GM12874 (cell line): ENCODE measurements around the gene LRRN4.

Experiments used
- TF ChIP-seq, protein P1 (sequence below): IDR thresholded peaks from 2 replicates; pipeline ENCODE4 v1.5.1; 2011; ENCODE audit warnings: low read depth, mild to moderate bottlenecking, control low read depth, low read length, moderate library complexity; ENCODE audit not compliant: insufficient read depth

Gene LRRN4

DNA sequence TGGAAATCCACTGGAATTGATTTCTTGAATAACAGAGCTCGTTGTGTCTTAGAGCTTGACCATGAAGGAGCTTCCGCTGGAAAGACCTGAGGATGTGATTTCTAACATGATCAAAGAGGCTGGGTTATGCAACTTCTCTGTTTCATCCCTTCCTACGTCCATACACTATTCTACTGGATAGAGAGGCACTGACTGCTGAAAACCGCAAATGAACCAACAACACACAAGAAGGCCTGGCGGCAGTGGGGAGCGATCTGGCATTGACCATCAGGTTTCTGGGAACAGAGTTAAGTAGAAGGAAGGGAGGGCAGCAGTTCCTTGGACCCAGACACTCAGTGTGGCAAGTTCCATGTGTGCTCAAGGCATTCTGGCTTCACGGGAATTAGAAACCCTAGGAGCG, 13.3 kb downstream of the LRRN4 start:
- TF ChIP-seq, protein P1, sequence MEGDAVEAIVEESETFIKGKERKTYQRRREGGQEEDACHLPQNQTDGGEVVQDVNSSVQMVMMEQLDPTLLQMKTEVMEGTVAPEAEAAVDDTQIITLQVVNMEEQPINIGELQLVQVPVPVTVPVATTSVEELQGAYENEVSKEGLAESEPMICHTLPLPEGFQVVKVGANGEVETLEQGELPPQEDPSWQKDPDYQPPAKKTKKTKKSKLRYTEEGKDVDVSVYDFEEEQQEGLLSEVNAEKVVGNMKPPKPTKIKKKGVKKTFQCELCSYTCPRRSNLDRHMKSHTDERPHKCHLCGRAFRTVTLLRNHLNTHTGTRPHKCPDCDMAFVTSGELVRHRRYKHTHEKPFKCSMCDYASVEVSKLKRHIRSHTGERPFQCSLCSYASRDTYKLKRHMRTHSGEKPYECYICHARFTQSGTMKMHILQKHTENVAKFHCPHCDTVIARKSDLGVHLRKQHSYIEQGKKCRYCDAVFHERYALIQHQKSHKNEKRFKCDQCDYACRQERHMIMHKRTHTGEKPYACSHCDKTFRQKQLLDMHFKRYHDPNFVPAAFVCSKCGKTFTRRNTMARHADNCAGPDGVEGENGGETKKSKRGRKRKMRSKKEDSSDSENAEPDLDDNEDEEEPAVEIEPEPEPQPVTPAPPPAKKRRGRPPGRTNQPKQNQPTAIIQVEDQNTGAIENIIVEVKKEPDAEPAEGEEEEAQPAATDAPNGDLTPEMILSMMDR, result no peak

DNA sequence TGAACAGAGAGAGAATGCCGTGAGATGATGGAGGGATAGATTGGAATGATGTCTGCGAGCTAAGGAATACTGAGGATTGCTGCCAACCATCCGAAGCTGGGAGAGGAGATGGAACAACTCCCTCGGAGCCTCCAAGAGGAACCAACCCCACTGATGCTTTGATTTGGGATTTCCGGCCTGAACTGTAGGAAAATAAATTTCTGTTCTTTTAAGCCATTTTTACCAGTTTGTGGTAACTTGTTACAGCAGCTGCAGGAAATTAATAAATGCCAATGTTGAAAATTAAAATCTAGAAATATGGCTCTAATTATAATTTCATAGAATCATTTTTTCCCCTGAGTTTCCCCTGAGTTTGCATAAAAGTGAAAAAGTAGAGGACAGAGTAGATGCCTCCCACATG, 14.1 kb downstream of the LRRN4 start:
- TF ChIP-seq, protein P1, result no peak

DNA sequence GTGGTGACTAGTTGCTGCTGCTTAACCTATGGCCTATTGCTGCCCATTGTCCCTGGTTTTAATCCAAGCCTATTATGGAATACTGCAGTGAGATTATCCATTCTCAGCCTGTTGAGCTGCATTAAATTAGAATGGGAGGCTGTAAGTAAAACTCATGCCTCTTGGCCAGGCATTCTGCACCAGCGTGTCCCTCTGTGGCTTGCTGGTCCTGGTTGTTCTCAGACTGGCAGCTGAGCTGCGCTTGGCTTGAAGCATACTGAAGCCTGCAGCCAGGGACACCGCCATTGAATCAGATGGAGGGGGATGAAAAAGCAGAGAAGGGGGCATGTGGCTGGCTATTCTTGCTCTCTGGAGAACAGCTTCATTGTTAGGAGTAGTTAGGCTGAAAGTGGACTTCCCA, 15.6 kb downstream of the LRRN4 start:
- TF ChIP-seq, protein P1, result no peak

DNA sequence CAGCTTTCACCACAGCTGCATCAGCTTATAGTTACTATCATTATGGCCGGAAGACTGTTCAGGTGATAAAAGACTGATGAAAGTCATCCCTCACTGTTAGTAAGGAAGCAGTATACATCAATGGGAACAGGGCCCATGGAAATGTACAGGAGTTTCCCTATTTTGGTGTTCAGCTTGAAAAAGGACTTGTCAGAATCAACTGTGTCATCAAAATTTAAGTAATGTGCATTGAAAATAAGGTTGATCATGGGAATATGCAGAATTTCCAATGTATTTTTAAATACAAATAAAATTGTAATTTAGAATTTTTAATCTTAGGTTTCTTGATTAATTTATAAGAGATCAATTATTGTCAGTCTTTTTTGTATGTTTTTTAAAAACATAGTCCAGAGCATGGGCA, 16.8 kb downstream of the LRRN4 start:
- TF ChIP-seq, protein P1, result no peak

DNA sequence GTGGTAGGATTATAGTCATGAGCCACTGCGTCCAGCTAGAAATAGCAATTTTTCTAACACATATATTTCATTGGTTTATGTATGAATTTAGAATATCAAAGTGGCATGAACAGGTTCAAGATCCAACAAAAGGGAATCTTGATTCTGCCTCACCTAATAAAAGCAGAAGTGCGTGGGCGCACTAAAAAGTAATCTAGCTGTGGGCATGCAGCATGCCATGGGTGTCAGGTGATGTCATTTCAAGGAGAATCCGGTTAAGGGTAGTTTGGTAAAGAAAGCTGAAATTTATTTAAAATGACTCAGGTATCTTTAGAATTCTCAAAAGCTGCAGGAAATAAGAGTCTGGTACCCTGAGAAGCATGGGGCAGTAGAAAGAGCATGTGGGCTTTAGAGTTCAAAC, 17.6 kb downstream of the LRRN4 start:
- TF ChIP-seq, protein P1, result no peak

DNA sequence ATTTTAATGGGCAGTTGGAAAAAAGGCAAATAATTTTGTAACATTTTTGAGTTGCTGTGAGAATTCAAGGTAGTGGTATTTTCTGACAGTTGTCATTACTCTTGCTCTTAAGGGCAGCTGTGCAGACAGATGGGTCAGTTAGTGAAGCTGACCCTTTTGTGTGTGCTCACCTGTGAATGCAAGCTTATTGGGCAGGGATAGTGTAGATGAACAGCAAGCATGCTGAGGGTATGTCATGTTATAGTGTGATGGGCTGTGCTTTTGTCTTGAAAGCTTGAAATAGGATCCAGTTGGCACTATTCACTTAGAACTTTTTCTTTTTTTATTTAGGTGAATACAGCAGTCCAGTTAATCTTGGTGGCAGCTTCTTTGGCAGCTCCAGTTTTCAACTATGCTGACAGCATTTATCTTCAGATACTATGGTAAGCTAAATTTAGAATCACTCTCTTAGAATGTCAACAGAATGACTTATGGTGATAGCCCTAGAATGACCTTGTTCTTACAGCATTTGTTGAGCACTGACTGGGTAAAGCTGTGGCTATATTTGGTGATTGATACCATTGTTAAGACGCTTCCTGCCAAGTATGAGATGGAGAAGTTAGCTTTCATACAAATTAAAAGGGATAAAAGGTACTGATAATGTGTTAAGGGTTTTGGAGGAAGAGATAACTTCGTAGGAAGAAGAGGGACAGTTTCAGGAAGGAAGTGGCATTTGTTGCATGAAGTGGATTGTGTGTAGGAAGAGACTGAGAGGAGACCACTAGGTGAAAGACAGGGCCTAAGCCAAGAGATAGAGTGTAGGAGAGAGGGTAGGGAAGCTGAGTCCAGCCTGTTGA, 19.5 kb downstream of the LRRN4 start:
- TF ChIP-seq, protein P1, result no peak

DNA sequence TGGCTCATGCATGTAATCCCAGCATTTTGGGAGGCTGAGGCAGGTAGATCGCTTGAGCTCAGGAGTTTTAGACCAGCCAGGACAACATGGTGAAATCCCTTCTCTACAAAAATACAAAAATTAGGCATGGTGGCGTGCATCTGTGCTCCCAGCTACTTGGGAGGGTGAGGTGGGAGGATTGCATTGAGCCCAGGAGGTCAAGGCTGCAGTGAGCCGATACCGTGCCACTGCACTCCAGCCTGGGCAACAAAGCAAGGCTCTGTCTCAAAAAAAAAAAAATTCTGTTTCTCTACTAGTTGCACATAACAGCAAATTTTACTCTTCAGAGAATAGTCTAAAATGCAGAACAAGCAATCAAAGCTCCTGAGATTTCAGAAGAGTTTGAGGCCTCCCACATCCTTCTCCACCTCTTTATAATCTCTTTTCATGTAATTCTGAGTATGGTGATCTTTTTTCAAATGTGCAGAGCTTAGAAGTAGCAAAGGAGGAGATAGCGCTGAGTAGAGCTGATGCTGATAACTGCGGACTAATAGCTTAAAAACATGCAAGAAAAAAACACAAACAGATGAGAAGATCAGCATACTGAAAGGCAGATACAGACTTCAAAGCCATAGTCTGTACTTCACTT, 23.3 kb downstream of the LRRN4 start:
- TF ChIP-seq, protein P1, result no peak
